HG03196 (cell line): ENCODE measurements around the gene CCDC50.

Experiments
- ATAC-seq: cut with Tn5 transposase; IDR thresholded peaks from one replicate; pipeline ENCODE4 v1.9.1; 2021; ENCODE audit not compliant: unreplicated experiment

The CCDC50 gene, protein sequence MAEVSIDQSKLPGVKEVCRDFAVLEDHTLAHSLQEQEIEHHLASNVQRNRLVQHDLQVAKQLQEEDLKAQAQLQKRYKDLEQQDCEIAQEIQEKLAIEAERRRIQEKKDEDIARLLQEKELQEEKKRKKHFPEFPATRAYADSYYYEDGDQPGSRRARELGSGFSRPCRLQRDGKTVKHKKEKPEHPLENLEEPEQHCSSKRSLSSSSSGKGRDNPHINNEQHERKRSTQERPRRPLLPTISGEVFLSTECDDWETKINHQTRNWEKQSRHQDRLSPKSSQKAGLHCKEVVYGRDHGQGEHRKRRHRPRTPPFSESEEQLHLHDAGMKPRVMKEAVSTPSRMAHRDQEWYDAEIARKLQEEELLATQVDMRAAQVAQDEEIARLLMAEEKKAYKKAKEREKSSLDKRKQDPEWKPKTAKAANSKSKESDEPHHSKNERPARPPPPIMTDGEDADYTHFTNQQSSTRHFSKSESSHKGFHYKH

DNA sequence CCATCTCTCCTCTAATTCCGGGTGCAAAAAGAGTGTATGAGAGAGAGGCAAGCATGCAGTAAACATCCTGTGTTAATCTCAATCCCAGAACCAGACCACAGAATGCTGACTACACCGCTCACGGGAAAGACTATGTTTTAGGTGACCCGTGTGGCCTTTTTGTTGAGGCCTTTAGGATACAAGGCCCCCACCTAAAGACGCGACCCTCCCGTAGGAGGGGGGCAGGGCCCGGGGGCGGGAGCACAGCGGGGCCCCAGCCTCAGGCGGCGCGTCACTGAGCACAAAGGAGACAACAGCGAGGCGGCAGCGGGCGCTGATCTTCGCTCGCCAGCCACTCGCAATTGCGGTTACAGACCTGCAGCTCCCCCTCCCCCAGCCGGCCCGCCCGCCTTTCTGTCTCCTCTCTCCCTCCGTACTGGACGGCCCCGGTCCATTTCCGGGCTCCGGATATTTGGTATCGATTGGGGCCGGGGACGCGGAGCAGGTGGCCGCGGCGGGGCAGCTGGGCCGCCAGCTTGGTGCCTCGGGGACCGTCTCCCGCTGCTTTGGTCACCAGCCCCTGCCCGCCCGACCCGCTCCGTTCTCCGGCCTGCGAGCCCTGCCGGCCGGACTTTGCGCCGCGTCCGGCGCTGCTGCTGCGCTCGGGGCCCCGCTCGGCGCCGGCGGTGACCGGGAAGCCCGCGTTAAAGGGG lies at the start of gene CCDC50:
TSS of gene CCDC50 (plus strand) at position 433 of the 692 bp plus-strand sequence. CDS start 281 bp downstream, outside the sequence.
- peak; percentile 76 for ATAC-seq

DNA sequence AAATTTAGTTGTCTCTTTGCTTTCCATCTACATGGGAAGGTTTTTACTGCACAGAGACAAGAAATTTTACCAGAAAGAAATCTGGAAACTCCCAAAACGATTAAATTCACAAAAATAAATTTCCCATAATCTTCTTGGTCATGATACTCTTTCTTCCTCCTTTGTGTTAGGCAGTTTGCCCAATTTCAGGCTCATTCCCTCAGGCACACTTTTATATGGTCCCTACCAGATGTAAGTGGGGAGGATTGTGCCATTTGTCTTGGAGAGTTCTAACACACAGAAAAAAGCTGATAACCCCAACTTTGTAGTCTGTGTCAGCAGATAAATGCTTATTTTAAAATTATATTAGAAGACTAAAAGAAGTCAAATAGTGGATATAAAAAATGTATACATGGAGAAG lies 49.1 kb upstream of the CCDC50 start:
- no peak for ATAC-seq

DNA sequence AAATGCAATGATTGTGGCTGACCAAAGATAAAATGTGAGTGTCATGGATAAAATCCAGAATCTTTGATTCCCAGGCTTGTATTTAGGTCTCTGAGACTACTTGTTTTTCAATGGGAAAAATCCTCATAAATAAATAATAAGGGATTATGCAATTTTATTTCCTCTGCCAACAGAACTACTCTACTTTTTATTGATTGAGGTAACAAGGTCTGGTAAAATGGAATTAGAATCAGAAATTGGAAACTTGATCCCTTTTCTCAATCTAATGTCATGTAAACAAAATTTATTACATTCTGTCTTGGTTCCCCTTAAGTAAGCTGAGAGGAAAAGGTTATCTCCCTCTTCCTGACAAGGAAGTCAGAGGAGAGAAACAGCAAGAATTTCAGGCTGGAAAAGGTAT lies 48.3 kb upstream of the CCDC50 start:
- no peak for ATAC-seq

DNA sequence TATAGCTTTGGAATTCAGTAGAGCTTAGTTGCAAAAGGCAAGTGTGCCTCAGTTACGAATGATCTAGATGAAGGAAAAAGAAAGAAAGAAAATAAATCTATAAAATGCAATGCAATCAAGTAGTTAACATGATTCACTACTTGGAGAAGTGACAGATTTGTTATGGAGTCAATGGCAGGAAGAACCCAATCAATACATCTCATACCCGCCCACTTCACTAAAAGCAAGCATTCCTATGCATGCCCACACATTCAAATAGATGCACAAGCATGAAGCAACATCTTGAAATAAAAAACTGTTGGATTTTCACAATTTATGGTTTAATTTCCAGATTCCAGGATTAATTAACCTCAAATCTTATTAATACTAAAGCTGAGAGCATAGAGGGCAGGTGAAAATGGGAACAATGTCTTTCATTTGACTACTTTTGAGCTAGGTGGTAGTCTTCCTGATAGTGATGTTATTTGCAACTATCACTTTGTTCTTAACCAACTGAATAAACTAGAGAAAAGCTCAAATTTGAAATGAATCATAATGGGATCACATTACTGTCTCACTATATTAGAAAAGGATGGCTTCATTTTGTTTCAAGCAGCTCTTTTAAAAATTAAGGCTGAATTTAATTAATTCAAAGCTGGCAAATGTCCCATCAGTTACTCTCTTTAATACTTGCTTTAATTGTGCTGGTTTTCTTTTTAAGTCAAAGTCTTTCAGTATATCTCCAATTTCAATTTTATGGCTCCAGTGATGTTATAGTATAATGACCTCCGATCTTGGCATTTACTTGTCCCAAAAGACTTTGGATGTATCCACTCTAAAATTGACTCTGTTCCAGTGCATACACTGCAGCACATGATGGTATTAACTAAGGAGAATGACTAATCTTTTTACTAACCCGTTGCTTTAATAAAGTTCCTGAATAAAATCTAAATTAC lies 46.7 kb upstream of the CCDC50 start:
- ATAC-seq, result no peak

DNA sequence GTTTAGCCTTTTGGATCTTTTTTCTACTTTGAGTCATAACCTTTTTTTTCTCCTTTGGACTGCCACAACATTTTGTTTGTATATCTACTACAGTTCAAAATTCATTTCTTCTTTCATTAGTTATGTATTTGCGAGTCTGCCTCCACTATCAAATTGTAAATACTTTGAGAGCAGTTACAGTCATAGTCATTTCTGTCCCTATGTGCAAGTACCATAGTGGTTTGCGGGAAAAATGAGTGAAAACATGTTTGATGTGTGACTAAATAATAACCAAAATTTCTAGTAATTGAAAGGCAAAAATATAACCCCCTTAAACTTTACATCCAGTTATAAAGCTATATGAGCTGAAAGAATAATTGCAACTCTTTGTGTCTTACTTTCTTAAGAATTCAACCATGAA lies 45.8 kb upstream of the CCDC50 start:
- ATAC-seq, result no peak

DNA sequence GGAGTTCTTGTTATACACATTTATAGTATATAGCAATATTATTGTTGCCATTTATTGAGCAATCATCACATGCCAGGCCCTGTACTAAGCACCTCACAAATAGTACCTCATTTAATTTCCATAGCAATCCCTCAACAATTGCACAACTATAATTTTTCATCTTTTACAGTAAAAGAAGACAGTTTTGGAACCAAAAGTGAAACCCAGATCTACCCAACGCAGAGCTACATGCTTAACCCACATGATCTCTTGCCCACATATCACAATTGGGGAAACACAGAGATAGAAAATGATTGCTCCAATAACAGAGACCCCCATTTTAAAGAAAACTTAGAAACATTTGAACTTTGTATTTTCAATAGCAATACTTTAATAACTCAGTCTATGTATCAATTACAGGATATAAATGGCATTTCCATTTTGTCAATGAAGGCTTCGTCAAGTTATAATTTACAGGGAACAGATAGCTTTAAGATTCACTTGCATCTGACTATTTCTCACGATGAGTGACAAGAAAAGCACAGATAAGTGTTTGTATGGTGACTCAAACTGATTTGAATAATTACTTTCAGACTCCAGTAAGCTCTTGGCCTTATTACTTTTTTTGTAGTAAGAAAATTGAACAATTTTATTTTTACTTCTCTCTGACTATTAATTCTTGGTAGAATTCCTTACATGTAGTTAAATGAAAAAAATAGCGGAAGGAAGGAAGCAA lies 38.7 kb upstream of the CCDC50 start:
- ATAC-seq, result peak; percentile 78

DNA sequence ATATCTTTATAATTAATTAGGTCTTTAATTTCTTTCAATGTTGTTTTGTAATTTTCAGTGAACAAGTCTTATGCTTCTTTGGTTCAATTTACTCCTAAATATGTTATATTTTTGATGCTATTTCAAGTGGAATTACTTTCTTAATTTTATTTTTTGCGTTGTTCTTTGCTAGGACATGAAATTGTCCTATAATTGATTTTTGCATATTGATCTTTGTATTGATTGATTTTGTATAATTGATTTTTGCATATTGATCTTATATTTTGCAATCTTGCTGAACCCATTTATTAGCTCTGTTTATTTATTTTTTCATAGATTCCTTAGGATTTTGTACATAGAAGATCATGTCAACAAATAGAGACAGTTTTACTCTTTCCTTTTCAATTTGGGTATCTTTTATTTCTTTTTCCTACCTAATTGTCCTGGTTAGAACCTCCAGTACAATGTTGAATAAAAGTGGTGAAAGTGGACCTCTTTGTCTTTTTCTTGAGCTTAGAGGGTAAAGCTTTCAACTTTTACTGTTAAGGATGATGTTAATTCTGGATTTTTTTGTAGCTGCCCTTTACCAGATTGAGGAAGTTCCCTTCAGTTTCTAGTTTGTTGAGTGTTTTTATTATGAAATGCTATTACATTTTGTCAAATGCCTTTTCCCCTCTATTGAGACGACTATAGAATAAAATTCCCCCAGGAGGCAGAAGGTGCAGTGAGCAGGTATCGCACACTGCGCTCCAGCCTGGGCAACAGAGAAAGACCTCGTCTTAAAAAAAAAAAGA lies 36.8 kb upstream of the CCDC50 start:
- no peak for ATAC-seq

DNA sequence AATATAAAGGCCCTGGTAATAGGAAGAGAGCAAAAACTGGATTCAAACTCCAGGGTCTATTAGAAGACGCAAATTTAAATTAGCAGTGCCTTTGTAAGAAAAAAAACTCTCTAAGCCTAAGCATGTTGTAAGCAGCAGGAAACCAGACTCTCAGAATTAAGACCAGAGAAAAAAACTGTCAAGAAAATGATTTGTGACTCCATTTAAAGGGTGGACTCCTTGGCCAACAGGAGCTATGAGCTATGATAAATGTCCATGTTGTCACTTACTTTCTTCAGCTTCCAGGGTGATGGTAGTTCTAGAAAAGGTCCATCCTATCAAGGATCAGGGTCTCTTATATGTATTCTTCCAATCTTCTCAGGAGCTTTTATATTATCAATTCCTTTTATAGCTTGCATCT lies 34.9 kb upstream of the CCDC50 start:
- ATAC-seq, result no peak

DNA sequence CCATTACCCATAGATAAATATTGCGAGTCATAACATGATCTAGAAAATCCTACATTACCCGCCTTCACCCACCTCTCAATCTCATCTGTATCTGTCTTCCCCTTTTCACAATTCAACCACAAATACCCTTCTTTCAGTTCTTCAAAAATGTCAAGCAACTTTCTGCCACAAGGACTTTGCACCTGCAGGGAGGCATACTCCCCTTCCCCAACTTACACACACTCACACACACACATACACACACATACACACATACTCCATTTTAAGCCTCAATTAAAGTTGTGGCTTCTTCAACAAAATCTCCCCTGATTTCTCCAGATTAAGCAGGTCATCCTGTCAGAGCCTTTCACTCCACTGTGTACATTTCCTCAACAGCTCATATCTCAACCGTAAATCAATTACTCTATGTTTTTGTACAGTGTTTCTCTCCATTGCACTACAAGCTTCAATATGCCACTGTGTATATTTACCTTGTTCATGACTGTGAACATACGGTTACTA lies 33.1 kb upstream of the CCDC50 start:
- ATAC-seq, result peak; percentile 88

DNA sequence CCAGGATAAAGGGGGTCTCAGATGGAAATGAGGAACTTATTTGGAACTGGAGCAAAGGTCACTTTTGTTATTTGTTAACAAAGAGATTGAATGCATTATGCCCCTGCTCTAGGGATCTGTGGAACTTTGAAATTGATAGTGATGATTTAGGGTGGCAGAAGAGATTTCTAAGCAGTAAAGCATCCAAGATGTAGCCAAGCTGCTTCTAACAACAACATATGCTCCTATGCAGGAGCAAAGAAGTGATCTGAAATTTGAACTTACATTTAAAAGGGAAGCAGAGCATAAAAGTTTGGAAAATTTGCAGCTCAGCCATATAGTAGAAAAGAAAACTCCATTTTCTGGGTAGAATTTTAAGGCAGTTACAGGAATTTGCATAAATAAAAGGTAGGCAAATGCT lies 30.3 kb upstream of the CCDC50 start:
- ATAC-seq, result no peak

DNA sequence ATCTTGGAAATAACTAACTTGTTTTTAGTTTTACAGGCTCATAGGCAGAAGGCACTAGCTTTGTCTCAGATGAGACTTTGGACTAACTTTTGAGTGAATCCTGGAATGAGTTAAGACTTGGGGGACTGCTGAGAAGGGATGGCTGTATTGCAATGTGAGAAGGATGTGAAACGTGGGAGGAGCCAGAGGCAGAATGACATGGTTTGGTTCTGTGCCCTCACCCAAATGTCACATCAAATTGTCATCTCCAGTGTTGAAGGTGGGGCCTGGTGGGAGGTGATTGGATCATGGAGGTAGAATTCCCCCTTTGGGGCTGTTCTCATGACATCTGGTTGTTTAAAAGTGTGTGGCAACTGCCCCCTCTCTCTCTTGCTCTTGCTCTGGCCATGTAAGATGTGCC lies 28.8 kb upstream of the CCDC50 start:
- no peak for ATAC-seq

DNA sequence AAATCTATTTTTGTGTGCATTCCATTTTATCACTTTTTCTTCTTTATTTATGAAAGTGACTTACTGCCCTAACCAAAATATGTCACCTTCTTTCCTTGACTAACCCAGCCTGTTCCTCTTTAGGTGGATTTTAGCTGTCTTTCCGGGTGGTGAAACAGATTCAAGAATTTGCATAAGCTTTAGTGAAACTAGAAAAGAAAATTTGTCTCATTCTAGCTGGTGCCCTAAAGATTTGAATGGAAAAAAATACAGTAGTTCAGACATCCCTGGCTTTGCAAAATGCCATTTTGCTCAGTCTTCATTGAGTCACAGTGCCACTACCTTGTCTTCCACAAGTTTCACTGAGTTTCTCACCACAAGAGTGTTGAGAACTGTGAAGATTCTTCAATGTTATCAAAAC lies 28.2 kb upstream of the CCDC50 start:
- ATAC-seq, result peak; percentile 63

DNA sequence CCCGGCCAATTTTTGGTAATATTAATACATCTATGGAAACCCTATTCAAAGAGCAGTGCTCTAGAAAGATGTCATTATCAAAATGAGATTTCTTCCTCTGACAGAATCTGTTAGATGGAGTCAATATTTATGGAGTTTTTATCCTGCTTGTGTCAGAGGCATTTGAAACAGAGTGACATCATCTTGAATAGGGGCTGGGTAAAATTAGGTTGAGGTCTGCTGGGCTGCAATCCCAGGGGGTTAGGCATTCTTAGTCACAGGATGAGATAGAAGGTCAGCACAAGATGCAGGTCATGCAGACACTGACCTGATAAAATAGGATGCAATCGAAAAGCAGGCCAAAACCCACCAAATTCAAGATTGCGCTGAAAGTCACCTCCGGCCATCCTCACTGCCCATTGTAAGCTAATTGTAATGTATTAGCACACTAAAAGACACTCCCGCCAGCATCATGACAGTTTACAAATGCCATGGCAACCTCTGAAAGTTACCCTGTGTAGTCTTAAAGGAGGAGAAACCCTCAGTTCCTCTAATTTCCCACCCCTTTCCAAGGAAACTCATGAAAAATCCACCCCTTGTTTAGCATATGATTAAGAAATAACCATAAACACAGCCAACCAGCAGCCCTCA lies 27.3 kb upstream of the CCDC50 start:
- no peak for ATAC-seq

DNA sequence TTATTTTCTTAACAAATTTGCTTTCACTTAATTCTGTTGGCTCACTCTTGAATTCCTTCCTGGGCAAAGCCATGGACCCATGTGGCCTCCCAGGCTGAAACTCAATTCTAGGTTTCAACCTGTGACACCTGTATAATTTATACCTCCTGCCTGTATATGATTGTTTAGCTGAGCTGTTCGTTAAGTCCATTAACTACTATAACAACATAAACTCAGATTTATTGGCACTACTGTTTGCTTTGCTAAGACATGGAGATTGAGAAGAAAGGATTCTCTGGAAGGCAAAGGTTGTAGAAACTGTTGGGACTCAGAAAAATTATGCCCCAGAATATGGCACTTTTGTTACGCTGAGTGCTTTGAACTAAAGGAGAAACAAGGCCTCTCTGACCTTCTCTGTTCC lies 26.7 kb upstream of the CCDC50 start:
- ATAC-seq, result no peak

DNA sequence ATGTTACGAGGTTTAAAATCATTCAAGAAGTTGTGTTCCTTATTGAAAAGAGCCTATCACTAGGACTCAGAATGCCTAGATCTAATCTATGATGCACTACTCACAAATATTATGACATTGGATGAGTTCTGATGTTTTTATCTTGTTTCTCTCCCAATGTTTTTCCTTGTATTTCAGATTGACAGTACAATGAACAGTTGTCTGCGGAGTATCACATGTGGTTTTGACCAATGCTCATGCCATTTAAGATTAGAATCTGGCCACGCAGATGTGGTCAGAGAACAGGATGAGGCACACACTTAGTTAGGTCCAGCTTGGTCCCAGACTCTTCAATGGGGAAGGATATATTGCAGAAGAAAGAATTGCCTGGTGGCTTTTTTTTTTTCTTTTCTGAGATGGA lies 25.6 kb upstream of the CCDC50 start:
- ATAC-seq, result no peak

DNA sequence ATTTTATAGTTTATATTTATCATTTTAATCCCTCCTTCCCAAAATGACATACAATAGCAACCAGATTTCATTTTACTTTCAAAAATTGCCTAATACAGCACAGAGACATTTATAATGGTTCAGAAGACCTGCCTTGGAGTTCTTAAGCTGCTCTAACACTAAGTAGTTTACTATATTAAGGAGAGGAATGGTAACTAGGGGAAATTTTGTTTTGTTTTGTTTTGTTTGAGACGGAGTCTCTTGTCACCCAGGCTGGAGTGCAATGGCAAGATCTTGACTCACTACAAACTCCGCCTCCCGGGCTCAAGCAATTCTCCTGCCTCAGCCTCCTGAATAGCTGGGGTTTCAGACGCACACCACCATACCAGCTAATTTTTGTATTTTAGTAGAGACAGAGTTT lies 22.8 kb upstream of the CCDC50 start:
- no peak for ATAC-seq

DNA sequence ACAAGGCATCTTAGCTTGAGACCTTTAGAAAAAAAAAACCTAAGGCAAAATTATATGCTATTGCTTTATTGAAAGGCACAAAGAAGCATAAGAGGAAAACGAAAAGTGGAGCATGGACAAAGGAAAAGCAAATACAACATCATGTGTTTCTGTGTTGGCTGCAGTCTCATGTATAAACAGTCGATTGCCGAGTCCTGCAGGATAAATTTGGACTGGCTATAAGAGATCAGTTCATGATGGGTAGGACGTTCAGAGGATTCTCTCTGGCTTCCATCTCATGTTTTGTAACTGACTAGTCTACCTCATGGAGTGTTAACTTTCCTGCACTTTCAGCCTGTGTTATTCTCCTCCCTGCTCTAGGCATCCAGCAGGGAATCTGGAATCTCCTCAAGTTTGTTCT lies 21.9 kb upstream of the CCDC50 start:
- no peak for ATAC-seq

DNA sequence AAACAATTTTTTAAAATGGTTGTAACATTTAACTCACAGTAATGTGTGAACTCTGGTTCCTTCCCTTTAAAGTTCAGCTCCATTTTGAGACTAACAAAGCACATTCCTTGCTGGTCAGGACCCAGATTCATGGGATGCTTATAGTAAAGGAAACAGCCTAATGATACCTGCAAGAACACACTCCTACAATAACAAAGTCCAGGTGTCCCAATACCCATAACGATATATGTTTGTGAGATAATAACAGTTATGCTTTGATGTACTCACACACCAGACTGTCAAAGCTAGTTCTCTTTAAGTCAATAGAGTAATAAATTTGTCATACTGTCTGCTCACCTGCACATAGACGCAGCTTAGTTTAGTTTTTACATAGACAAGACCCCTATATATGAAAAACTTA lies 15.9 kb upstream of the CCDC50 start:
- no peak for ATAC-seq

DNA sequence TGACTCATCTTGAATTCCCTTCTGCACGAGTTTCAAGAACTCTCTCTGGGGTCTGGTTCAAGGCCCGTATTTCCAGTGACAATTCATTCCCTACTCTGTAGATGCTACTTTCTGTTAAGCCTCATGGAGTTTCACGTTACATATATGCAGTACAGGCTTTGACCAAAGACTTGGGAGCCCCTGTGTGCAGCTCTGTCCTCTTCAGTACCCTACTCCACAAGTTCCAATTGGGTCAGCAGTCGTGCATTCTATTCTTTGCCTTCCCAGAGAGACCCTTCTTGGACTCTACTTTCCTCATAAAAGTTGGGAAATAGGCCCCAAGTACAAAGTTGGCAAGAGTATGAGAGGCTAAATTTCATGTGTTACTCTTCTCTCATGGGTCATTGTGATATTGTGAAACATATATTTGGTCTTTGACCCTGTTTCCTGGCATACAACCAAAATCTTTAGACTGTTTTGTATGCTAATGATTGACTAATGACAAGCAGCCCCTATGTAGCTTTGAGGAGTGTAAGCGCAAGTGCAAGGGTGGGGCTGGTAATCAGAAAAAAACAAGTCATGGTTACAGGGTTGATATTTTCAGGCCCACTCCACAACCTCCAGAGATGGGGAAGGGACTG lies 15.0 kb upstream of the CCDC50 start:
- no peak for ATAC-seq
